GM19043 (cell line): ENCODE measurements around the gene SPATA2L.
"Not testable (repeated sequence)": the region's sequence is repeated elsewhere in the genome, so short reads cannot be mapped to it uniquely, and the experiment has no call there.

Source experiments
- ATAC-seq: cut with Tn5 transposase; IDR thresholded peaks from one replicate; pipeline ENCODE4 v1.9.1; 2021; ENCODE audit warnings: low read depth; ENCODE audit not compliant: unreplicated experiment

Gene SPATA2L

DNA sequence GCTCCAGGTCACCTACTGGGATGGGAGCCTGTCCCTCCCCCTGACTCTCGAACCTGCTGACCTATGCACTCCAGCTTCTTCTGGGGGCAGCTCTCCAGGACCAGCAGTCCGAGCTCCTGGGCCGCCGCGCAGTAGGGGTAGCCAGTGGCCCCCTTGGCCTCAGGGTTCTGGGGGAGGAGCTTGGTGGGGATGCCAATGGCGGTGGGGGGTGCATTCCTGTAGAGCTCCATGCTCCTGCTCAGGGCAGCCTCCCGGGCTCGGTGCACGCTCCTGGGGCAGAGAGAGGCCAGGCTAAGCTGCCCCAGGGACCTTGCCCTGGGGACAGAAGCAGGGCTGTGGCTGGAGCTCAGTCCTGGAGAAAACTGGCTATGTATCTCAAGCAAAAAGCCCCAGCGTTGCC, 7.7 kb upstream of the SPATA2L start:
- no peak for ATAC-seq

DNA sequence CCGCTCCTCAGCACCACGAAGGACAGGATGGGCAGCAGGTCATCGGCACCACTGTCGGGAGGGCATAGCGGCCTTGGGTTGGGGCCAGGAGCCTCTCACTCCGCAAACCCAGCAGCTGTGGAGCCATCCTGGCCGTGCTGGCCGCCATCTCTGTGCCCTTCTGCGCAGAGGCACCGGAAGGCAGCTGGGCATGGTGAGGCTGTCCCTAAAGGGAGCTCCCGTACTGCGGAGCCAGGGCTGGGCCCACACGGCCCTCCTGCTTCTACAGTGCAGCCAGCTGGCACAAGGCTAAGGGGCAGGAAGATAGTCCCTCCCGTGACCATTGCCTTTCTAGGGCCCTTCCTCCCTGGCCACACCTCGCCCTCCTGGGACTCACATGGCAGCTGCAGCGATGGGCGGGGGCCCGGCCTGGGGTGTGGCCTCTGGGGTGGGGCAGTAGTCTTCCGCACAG, 7.0 kb upstream of the SPATA2L start:
- ATAC-seq, result no peak

DNA sequence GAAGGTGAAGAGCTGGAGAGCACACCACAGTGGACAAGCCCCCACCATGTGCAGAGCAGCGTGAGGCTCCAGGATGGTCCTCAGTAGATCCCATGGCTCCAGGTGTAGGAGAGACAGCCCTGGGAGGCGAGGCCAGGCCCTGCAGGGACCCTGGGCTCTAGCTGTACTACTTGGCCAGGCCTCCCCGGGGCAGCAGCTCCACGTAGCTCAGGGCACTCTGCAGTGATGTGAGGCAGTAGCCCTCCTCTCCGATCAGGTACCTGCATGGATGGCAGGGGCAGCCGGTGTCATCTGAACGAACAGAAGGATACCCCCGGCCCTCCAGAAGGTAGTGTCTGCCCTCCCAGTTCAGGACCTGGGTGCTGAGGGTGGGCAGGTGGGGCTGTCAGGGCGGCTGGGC, 6.2 kb upstream of the SPATA2L start:
- ATAC-seq, result no peak

DNA sequence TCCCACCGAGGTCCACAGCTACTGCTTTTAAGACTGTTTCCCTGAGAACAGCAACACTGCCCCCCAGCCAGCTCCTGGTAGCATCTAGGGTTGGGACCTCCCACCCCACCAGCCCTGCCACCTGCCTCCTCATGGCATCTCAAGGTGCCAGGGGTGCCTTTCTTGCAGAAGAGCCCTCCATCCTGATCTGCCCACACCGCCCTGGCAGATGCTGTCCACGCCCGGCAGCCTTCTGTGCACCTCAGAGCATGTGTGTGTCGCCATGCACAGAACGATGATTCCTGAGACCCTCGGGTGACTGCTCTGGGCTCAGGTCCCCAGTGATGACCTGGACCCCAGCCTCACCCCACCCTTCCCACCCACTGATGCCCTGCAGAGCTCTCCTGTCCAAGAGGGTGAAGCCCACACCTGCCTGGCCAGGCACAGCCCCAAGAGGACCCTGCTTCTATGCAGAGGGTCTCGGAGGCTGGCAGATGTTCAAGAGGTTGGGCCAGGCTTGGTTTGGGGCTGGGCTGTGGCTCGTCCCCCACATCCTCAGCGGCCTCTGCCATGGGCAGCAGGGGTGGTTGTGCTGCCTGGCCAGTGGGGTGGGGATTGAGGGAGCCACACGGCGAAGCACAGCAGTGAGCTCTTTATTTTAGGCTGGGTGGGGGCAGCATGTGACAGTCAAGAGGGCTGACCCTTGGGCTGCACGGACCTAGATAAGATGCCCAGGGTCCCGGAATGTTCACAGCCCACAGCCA, 5.2 kb upstream of the SPATA2L start:
- ATAC-seq, result no peak

GRCh38 chr16:89705006-89705405, 3.5 kb upstream of the SPATA2L start:
- ATAC-seq, result no peak

GRCh38 chr16:89704281-89704680, 2.8 kb upstream of the SPATA2L start:
- ATAC-seq, result no peak

GRCh38 chr16:89700649-89701424, 668 bp downstream of the SPATA2L start:
- ATAC-seq, result no peak

DNA sequence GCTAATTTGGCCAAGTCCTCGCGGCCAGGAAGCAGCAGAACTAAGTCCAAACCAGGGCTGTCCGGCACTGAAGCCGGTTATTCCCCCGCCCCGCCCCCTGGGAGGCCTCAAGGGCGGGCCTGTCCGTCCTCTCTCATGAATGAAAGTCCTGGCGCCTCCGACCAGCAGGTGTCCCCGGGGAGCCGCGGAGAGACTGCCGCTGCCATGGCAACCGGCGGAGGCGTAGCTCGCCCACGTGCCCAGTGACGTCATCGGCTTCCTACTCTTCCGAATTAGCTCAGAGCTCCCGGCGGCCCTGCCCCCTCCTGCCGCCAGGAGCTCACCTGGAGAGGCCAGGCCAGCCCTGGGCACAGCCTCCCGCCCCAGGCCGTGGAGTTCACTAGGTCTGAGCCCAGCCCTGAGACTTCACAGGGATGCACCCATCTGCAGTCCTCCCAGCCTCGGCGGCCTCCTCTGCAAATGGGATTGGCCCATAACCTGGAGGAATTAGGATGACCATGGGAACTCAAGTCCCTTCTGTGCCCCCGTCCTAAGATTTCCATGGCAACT, 1.3 kb downstream of the SPATA2L start:
- peak; percentile 41 for ATAC-seq

DNA sequence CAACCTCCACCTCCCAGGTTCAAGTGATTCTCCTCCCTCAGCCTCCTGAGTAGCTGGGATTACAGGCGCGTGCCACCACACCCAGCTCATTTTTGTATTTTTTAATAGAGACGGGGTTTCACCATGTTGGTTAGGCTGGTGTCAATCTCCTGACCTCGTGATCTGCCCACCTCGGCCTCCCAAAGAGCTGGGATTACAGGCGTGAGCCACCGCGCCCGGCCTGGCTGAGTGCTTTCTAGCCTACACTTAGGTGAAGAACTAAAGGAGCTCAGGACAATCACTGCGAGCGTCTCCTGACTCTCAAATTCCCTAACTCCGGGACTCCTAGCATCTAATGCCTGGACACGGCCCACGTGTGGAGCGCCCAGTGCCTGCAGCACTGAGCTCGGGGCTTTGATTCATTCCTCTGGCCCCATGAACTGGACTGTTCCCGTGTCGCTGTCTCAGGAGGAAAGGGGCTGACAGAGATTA, 1.8 kb downstream of the SPATA2L start:
- ATAC-seq, result not testable (repeated sequence)

GRCh38 chr16:89698717-89699116, 2.8 kb downstream of the SPATA2L start:
- ATAC-seq, result not testable (repeated sequence)

DNA sequence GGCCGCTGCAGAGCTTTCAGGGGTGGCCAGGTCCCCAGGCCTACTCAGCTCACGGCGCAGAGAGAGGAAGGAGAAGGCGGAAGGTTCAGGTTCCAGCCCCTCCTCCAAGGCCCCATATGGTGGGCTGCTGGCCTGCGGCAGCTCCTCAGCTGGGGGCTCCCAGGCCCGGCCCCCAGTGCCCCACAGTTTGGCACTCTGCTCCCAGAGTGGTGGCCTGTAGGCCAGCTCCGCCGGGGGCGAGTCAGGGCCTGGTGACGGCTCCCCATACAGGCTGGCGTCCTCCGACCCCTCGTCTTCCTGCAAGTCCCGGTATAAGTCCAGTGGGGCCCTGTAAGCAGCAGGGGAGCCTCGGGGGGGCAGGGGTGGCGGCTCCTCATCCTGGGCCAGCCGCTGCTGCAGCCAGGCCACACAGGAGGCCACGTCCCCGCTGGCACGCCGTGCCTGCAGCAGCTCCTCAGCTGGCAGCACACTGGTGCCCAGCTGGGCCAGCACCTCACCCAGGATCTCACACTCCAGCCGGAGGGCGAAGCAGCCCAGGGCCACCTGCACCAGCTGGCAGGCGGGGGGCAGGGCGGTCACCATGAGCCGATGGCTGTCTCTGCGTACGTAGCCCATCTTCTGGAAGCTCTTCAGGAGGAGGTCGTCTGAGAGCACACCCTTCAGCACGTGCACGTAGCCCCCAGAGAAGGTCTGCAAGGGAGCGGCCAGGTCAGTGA, 3.7 kb downstream of the SPATA2L start:
- no peak for ATAC-seq

DNA sequence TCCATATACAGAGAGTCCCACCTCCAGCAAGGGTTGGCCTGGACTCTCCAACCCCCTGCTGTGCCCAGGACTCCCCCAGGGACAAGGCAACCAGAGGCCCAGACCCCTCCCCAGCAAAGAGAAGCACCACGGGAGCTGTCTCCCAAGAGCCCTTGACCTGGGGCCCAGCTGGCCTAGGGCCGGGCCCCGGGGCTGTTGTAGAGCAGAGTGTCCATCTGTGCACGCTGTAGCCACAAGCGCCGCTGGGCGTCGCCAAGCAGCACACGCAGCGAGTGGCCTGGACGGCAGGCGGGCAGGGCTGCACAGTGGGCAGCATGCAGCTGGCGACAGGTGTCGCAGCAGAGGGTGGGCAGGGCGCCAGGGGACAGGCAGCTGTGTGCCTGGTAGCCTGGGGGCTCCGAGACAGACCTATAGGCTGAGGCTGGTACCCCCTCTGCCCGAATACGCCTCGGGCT, 4.3 kb downstream of the SPATA2L start:
- ATAC-seq, result no peak

DNA sequence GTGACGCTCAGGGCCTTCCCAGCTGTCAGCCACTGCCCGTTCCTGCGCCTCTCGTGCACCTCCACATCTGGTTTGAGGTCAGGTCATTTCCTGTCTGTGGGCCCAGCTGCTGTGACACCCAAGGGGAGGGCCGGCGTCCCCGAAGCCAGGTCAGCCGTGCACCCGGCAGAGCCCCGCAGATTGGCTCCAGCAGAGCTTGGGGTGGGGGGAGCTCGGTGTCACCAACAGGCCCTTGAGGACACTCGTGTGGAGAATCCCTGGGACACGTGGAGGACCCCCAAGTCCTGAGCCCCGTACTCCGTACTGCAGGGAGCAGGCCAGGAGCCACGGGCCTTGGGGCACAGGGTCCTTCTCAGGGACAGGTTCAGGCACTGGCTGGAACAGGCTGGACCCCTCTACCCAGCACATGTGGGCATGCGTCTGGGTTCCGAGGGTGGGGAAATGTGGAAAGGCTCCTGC, 4.8 kb downstream of the SPATA2L start:
- no peak for ATAC-seq

GRCh38 chr16:89695875-89696669, 5.4 kb downstream of the SPATA2L start:
- no peak for ATAC-seq

- ATAC-seq, result no peak
Observed at GRCh38 chr16:89695086-89695874, 6.2 kb downstream of the SPATA2L start.

GRCh38 chr16:89694784-89695085, 6.8 kb downstream of the SPATA2L start:
- ATAC-seq, result not testable (repeated sequence)

- ATAC-seq, result no peak
Observed at GRCh38 chr16:89693931-89694783, 7.3 kb downstream of the SPATA2L start.

GRCh38 chr16:89693289-89693731, 8.2 kb downstream of the SPATA2L start:
- ATAC-seq, result no peak
